ENCODE data around the gene GPX4.
A peak's percentile ranks its signal among the peaks of the same experiment; 100 is the strongest.

The GPX4 gene

DNA sequence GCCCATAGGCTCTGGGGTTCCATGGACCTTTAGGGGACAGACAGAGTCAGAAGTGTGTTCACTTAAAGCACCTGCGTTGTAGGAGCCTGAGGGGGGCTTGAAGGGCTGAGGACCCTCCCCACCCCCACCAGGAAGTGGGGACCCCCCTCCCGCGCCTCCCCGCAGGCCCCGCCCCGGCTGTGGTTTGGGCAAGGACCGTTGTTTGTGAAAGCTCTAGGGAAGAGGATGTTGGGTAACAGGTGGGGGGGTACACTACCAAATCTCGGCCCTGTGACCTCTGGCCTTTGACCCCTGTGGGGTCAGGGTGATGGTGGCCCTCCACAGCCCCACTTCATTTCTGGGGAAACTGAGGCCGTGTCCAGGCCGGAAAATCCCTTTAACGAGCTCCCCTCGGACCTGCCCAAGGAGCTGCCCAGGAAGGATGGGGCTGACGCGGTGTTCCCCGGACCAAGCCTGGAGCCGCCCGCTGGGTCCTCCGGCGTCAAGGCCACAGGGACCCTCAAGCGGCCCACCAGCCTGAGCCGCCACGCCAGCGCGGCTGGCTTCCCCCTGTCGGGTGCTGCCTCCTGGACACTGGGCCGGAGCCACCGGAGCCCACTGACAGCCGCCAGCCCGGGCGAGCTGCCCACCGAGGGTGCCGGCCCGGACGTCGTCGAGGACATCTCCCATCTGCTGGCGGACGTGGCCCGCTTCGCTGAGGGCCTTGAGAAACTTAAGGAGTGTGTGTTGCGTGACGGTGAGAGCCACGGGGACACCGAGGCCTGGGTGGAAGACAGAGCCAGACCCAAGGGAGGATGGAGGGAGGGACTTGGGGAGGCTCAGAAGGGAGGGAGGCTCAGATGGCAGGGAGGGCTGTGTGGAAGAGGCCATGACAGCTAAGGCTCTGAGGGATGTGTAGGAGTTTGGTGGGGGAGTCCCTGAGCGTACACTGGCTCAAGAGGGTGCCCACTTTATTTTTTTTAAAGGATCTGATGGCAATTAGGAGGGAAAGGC is 35.5 kb upstream of the GPX4 start:
- peak; percentile 73 for DNase-seq

DNA sequence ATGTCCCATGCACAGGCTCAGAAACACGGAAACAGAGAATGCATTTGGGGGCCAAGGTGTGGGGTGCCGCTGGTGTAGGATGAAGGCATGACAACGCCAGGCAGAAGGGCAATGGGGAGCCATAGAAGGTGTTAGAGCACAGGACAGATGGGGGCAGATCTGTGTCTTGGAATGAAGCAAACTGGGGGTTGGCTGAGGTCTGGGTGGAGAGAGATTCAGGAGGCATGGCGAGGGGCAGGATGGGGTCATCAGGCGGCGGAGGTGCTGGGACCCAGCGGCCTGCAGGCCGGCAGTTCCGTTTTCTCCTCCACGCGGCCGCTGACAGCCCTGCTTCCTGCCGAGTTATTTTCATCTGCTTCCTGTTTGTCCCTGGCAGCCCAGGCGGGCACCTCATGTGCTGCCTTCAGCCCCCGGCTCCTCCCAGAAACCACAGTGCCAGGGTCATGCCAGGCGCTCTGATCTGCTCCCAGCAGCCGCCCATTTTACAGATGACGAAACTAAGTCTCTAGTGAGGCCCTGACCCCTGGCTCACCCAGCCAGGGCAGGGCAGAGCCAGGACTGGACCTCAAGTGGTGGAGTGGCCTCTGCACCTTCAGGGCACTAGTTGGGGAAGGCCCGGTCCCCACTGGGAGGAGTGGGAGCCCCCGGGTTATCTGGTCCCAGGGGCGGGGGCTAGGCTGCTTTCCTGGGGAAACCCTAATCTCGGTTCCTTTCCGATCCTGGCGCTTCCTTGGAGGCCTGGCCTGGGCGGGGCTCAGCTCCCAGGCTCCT is 34.6 kb upstream of the GPX4 start:
- DNase-seq = peak; percentile 76

DNA sequence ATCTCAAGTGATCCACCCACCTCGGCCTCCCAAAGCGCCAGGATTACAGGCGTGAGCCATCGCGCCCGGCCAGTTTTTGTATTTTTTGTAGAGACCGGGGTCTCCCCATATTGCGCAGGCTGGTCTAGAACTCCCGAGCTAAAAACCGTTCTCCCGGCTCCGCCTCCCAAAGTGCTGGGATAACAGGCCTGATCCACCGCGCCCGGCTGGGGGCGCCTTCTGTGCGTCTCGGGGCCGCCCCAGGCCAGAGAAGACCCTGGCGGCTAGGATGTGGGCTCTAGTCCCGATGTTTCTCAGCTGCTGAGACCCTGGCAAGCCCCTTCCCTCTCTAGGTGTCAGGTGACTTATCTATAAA is 33.2 kb upstream of the GPX4 start:
- DNase-seq = no peak

DNA sequence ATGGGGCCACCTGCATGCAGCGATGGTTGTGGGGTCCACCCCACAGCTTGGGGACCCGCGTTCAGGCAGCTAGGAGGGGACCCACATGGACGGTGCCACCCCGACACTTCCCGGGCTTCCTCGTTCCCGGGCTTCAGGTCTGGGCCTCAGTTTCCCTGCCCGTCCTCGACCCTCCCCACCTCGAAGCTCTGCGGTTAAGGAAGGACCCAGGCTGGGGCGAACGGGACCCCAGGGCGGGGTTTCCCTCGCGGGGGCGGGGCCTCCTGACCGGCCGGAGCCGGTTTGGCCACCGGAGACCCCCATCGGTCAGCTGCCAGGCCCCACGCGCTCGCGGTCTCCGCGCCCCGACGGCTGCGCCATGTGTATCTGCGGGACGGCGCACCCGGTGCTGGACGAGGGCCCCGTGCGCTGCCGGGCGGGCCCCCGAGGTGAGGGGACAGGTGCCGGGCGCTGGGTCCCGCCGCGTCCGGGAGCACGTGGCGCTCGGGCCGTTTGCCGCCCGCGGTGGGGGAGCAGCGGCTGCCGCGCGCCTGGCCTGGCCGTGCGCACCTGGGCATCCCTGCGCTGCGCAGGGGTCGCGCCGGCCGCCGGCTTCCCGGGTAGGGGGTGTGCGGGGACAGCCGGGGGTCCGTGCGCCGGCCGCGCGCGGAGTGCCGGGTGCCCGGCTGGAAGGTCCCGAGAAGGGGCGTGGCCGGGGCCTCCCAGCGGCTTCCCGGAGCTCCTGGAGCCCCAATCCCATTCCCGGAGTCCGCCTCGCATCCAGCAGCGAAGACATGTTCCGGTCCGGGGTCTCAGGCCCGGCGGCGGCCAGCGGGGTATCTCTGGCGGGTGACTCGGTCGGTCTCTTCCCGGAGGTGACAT is 32.6 kb upstream of the GPX4 start:
- no peak for DNase-seq

DNA sequence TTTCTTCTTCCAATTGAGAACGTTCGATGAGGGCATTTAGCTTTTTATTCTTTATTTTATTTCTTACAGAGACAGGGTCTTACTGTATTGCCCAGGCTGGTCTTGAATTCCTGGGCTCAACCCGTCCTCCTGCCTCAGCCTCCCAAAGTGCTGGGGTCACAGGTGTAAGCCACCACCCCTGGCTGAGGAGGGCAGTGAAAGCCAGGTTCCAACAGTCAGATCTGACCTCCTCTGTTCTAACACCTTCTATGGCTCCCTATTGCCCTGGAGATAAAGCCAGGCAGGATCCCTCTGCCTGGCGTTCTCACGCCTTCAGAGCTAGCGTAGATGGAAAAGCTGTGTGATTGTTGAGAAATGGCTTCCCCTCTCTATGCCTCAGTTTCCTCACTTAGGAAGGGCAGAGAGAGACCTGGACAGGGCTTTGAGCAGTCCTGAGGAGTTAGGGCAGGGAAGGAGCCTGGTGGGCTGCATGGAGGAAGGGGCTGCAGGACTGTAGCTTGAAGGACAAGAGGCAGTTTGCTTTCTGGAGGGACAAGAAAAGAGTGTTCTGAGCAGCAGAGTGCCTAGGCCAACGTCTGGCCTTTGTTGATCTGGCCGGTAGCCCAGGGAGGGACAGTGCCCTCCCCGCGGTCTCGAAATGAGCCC is 31.3 kb upstream of the GPX4 start:
- DNase-seq = no peak

DNA sequence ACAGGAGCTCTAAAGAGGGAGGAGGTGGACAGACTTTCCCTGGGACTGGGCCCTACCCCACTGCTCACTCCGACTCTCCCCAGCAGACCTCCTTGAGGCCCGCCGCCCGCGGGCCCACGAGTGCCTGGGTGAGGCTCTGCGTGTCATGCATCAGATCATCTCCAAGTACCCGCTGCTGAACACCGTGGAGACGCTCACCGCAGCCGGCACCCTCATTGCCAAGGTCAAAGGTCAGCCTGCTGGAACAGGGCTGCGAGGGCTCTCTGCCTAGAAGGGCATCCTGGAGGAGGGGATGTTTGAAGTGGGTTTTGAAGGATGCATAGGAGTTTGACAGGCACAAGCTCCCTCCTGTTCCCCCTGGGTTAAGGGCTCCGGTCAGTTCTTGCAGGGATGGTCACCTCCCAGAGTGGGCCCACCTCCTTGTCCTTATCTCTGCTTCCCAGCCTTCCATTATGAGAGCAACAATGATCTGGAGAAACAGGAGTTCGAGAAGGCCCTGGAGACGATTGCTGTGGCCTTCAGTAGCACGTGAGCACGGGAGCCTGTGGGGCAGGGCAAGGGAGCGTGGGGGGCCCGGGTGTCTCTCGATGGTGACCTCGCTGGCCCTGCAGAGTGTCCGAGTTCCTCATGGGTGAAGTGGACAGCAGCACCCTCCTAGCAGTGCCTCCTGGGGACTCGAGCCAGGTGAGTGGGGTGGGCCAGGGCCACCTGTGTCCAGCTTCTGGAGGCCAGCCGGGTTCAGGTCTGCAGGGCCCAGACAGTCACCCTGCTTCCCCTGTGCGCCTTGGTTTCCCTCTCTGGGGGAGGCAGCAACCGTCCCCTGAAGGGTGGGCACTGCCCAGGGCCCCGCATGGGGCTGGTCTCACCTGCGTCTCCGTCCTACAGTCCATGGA is 30.5 kb upstream of the GPX4 start:
- no peak for DNase-seq

DNA sequence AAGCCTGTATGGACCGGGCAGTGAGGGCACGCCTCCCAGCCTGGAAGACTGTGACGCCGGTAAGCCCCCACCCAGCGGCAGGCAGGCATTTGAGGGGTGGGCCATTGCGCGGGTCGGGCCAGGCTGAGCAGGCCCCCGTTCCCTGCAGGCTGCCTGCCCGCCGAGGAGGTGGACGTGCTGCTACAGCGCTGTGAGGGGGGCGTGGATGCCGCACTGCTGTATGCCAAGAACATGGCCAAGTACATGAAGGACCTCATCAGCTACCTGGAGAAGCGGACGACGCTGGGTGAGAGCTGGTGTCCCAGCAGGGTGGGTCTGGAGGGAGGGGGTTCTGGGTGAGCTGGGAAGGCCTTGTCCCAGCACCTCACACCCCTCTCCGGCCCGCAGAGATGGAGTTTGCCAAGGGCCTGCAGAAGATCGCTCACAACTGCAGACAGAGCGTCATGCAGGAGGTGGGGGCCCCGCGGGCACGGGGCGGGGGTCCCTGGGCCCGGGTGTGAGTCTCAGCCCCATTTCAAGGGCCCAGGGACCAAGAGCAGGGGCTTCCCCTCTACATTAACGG is 29.8 kb upstream of the GPX4 start:
- no peak for DNase-seq

DNA sequence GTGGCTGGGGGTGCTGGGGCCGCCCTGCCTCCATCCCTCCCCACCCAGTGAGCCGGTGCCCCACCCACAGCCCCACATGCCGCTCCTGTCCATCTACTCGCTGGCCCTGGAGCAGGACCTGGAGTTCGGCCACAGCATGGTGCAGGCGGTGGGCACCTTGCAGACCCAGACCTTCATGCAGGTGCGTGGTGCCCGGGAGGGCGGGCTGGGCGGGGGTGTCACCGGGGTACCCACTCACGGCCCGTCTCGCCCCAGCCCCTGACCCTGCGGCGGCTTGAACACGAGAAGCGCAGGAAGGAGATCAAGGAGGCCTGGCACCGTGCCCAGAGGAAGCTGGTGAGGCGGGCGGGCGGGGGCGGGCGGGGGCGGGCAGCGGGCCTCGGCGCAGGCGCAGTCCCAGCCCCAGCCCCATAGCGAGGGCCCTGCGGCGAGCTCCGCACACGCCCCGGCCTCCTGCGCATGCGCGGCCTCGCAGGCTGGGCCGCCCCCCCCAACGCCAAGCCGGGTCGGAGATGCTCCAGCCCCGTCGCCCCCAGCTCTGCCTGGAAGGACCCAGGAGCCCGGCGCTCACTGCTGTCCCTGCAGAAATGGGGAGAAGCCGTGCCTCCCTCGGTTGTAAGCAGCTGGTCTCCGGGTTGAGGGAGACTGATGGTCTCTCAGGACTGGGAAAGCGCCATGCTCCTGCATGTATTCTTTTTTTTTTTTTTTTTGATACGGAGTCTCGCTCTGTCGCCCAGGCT is 29.1 kb upstream of the GPX4 start:
- peak; percentile 92 for DNase-seq

DNA sequence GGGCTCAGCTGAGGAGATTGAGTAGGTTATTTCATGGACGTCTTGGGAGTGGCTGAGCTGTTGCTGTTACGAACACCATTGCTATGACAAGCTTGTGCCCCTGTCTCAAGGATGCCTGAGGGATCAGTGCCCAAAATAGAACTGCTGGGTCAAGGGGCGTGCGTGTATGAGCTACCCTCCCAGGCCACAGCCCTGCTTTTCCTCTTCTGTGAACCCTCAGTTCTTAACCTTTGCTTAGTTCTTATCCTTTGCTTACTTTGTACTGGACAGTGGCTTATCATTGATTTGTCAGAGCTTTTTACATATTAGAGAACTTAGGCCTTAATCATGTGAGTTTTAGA is 27.8 kb upstream of the GPX4 start:
- no peak for DNase-seq

DNA sequence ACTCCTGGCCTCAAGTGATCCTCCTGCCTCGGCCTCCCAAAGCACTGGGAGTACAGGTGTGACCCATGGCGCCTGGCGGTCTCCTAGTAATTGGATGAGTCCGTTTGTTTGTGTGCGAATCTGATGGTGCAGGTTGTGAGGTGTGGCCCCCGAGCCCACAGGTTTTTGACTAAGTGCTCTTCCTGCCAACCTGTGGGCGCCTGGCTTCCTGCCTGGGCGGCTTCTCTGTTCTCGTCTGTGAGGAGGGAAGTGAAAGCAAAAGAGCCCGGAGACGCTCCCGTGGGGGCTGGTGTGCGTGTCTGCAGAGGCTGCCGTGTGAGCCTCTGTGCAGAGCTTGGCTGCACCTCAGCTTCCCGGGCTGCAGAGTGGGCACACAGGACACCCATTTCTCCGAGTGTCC is 26.8 kb upstream of the GPX4 start:
- DNase-seq = peak; percentile 91

DNA sequence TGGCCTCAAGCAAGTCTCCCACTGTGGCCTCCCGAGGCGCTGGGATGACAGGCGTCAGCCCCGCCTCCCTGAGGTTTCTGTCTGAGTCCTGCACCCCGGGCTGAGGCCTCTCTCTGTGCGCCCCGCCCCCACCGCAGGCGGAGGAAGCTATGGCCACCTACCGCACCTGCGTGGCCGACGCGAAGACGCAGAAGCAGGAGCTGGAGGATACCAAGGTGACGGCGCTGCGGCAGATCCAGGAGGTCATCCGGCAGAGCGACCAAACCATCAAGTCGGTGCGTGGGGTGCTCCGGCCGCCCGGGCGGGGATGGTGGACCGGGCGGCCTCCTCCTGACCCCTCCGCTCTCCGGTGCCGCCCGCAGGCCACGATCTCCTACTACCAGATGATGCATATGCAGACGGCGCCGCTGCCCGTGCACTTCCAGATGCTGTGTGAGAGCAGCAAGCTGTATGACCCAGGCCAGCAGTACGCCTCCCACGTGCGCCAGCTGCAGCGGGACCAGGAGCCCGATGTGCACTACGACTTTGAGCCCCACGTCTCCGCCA is 24.2 kb upstream of the GPX4 start:
- peak; percentile 49 for DNase-seq

DNA sequence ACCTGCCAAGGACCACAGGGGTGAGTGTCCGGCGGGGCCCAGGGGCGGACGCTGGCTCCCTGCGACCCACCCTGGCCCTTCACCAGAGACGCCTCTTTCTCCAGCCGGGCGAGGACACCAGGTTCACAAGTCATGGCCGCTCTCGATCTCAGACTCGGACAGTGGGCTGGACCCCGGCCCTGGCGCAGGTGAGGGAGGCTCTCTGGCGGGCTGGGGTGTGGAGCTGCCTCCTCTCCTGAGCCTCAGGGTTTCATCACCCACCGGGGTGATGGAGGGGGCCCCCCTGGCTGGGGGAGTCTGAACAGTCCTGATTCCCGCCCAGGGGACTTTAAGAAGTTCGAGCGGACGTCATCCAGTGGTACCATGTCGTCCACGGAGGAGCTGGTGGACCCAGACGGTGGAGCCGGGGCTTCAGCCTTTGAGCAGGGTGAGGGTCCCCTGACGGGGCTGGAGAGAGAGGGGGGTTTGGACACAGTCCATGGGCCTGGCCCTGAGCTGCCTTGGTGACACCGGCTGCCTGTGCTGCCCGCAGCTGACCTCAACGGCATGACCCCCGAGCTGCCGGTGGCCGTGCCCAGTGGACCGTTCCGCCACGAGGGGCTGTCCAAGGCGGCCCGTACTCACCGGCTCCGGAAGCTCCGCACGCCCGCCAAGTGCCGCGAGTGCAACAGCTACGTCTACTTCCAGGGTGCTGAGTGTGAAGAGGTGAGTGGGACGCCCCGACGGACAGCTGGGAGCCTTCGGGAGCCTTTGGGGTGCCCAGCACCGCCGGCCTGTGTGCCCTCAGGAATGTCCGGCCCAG is 23.2 kb upstream of the GPX4 start:
- no peak for DNase-seq

DNA sequence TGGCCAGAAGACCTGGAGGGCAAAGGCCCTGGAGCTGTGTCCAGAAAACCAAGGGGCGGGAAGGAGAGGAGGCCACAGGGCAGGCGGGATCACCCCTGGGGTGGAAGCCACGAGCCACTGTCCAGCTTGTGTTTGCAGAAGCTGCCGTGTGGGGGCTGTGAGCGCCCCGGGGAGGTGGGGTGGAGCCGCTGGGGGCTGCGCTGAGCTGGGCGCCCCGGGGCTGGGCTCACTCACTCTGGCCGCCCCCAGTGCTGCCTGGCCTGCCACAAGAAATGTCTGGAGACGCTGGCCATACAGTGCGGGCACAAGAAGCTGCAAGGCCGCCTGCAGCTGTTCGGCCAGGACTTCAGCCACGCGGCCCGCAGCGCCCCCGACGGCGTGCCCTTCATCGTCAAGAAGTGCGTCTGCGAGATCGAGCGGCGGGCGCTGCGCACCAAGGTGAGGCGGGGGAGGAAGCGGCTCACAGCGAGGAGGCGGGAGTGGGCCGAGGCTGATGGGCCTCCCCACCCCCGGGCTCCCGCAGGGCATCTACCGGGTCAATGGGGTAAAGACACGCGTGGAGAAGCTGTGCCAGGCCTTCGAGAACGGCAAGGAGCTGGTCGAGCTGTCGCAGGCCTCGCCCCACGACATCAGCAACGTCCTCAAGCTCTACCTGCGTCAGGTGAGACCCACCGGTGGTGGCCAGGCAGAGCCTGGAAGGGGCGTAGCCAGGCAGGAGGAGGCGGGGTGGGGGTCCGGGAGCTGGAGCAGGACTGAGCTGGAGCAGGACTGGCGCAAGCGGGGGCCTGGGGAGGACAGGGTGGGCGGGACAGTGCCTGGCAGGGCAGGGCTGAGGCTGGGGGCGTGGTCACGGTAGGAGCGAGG is 22.3 kb upstream of the GPX4 start:
- DNase-seq = no peak

DNA sequence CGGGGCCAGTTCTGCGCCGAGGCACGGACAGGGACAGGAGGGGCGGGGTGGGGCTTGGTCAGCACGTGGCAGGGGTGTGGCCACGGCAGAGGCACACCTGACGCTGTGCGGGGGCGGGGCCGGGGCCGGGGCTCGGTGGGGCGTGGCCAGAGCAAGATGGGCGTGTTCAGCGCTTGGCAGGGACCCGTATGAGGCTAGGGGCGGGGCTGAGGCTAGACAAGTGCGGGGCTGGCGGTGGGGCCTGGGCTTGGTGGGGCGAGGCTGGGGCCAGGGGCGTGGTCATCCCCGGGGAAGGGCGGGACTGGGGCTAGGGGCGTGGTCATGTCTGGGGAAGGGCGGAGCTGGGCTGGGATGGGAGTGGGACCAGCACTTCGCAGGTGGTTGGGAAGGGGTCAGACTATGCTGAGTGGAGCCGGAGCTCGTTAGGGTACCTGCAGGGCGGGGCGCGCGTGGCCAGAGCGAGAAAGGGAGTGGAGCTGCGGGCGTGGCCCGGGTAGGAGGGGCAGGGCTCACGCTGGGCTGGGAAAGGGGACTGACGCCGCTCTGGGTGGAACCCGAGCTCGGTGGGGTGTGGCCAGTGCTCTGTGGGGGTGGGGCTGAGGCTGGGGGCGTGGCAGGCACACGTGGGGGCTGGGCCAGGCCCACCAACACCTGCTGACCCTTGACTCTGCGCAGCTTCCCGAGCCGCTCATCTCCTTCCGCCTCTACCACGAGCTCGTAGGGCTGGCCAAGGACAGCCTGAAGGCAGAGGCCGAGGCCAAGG is 21.4 kb upstream of the GPX4 start:
- DNase-seq = peak; percentile 76

DNA sequence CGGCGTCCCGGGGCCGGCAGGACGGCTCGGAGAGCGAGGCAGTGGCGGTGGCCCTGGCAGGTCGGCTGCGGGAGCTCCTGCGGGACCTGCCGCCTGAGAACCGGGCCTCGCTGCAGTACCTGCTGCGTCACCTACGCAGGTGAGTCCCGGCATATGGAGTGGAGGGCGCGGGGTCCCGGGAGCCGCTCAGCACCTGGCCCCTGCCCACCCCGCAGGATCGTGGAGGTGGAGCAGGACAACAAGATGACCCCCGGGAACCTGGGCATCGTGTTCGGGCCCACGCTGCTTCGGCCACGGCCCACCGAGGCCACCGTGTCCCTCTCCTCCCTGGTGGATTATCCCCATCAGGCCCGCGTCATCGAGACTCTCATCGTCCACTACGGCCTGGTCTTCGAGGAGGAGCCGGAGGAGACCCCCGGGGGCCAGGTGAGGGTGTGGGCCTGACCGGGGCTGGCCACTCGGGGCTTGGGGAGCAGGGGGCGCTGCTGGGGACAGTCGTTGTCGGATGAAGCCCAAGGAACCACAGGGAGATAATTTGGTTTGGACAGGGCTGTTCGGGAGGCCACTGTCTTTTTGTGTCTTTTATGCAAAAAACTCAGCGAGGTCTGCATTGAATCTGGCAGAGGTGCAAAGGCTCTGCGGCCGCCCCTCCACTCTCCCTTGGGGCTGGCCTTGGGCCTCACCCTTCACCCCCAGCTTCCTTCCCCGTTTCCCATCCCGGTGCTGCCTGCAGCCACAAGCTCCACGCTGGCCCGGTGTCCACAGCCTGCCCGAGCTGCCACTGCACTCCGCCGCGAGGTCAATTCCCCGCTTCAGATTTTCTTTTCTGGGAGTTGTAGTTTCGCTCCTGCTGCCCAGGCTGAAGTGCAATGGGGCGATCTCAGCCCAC is 20.6 kb upstream of the GPX4 start:
- no peak for DNase-seq
